HG03097 (cell line): ENCODE data around the gene AP1G1.

Source experiments
- ATAC-seq: cut with Tn5 transposase; IDR thresholded peaks from one replicate; pipeline ENCODE4 v1.9.1; 2021; ENCODE audit not compliant: unreplicated experiment, low FRiP score

Gene AP1G1

DNA sequence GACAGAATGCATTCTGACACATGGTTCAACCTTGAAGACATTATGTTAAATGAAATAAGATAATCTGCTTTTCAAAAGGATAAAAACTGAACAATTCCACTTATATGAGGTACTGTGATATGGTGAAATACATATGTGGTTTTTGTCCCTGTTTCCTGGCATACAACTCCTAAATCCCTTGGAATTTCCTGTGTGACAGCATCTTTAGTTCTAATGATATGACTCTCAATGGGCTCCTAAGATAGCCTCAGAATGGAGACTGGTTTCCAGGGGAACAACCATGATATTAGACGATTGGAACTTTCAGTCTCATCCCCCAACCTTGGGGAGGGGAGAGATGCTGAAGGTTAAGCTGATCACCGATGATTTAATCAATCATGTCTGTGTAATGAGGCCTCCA lies 46.4 kb downstream of the AP1G1 start:
- no peak for ATAC-seq

DNA sequence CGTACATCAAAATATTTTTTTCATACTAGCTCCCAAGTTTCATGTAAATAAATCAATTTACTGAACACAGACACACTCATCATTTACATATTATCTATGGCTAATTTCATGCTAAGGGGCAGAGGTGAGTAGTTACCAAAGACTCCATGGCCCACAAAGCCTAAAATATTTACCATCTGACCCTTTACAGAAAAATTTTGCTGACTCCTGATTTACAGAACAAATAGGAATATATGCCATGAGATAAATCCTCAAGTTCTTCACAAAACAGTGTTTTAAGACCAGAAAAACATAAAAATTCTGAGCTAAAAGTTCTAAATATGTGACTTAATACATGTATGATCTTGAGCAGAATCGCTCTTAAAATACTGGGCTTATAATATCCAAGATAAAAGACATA lies 47.5 kb downstream of the AP1G1 start:
- ATAC-seq, result no peak

DNA sequence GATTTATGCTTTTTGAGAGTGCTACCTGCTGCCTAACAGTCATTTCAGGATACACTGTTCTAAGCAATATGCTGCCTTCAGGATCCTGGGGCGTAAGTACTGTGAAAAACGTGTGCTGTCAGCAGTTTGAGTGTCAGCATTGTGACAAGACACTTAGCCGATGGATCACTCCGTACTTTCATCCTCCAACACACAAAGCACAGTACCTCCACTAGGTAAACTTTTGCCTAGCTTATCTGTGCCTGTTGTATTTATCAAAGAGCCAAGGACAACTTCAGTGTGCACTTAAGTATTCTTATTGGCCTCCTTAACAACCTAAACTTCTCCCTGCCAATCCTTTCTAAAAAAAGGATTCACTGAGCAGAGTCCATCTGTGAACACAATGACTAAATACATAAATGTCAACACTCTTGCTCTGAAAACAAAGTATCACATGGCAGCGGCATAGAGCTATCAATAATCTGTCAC lies 50.3 kb downstream of the AP1G1 start:
- ATAC-seq, result no peak

DNA sequence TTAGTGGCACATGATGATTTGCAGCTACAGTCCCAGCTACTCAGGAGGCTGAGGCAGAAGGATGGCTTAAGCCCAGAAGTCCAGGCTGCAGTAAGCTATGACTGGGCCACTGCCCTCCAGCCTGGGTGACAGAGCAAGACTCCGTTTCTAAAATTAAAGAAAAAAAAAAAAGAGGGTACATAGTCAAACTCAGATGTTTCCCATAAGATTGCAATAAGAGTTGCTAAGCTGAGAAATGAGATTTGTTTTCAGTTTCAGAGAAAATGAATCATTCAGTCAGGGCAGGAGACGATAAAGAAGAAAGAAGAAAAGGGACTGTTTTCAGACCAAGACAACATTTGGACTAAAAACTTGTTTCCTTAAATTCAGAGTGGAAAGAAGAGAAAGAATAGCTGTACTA lies 54.0 kb downstream of the AP1G1 start:
- no peak for ATAC-seq

DNA sequence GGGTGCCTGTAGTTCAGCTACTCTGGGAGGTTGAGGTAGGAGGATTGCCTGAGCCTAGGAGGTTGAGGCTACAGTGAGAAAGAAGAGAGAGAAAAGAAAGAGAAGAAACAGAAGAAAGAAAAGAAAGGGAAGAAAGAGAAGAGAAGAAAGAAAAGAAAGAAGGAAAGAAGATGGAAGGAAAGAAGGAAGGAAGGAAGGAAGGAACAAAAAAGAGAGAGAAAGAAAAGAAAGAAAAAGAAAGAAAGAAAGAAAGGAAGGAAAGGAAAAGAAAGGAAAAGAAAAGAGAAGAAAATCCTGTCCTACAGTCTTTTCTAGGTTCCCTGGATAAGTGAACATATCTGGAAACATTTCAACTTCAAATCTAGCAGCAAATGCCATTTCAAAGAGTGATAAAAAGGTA lies 54.5 kb downstream of the AP1G1 start:
- no peak for ATAC-seq

DNA sequence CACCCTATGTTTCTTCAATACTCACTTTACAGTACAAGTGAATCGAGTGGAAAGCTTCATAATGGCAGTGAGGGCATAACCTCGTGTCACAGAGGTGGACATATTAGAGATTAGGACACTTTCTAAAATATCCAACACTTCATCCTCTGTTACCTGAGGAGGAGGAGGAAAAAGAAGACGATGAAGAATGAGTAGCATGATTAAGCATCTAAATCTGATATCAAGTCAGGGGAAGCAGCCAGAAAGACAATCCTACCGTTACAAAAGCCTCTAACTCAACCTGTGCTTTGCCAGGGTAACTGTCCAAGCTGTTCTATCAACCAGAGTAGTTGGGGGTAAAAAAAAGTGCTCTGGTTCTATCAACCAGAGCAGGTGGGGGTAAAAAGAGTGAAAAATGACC lies 60.4 kb downstream of the AP1G1 start:
- no peak for ATAC-seq

DNA sequence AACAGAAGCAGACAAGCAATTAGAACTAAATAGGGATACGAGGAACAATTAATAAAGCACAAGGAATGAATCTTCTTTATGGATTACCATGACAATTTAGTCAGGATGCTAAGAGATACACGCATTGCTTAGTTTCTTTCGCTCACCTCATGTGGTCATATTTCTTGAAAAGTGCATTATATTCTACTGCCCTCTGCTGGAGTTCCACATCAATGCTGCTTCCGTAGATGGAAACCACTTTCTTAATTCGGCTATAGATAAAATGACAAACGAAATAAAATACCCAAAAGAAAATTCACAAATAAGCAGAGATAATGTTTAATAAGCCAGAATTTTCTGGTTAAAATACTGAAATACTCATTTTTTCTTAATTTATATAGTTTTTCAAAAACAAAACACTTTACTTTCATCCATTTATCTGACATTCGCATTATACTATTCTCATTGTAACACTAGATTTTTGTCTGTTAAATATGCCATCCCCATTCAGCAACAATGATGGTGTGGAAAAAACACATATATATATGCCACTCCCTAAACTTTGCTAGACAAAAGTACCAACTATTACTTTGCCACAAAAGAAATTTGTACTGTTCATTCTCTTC lies 62.1 kb downstream of the AP1G1 start:
- no peak for ATAC-seq

DNA sequence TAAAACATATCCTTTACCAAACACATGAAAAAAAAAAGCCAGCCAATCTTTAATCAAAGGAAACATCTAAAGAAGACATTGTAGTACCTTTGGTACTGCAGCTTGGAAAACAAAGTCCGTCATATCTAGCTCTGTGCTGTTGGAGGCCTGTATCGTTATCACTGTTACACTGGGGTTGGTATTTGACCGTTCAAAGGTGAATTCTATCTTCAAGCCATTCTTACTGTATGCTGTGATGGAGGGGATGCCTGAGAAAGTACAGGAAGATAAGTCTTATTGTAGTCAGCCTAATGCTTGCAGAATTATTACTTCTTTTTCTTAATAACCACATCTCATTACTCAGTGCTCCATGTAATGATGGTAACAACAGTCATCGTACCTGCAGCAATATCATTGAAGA lies 69.8 kb downstream of the AP1G1 start:
- no peak for ATAC-seq

DNA sequence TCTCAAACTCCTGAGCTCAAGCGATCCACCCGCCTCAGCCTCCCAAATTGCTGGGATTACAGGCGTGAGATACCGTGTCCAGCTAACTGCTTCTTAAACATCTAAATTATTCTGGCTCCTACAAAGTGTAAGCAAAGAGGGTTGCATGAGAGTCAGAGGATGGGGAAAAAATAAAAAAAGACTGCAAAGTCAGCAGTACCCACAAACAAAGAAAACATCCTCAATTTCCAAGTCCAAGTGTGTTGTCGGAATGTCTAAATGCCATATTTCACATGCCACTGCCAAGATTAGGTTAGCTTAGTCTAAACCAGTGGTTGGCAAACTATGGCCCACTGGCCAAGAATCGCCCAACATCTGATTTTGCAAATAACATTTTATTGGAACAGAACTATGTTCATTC lies 71.1 kb downstream of the AP1G1 start:
- ATAC-seq, result no peak

DNA sequence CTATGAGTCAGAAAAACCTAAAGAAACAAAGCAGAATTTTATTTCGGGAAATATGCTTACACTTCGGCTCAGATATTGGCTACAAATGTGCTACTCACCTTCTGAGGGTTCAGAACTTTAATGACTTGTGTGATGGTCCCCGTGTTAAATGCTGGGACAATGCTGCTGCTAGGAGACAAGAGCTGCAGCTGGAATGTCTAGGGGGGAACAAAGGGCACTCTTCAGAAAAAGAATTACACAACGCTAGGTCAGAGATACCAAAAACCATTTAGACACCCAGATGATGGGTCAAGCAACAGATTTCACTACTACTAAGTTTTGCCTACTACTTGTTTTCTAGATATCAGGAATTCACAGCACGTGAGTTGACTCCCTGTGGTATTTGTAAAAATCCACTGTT lies 74.1 kb downstream of the AP1G1 start:
- no peak for ATAC-seq

DNA sequence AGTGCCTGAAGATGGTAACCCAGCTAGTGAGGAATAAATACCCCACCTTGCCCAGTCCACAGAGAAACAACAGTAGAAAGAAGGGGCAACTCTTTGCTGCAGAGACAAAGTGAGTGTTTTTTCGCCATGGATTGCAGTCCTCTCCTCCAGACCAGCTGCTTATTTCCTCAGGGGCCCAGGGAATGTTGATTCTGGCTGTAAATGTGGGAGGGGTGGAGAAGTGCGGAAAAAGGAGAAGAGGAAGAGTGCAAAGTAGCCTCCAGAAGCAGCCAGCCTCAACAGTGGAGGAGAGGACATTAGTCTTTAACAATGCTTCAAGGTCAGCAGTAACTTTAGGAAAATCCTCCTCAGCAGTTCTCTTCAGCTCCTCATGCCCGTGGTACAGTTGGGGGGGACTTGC lies 76.0 kb downstream of the AP1G1 start:
- no peak for ATAC-seq

DNA sequence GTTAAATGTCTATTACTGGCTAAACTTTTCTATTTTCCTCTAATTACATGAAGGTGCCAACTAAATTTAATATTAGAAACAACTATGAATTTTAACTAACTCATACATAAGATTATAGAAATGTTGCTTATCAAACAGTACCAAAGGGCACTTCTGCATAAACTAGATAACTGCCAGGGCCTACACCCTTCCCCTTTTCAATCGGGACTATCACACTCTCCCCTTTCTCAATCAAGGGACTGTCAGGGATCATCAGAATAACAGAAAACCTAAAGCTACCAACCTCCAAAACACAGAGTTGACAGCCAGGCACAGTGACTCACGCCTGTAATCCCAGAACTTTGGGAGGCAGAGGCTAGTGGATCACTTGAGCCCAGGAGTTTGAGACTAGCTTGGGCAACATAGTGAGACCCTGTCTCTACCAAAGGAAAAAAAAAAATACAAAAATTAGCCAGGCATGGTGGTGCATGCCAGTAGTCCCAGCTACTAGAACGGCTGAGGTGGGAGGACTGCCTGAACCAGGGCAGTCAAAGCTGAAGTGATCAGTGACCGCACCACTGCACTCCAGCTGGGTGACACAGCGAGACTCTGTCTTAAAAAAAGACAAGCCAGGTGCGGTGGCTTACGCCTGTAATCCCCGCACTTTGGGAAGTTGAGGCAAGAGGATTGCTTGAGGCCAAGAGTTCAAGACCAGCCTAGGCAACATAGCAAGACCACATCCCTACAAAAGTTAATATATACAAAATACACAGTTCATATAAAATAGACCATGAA lies 80.9 kb downstream of the AP1G1 start:
- ATAC-seq, result no peak

DNA sequence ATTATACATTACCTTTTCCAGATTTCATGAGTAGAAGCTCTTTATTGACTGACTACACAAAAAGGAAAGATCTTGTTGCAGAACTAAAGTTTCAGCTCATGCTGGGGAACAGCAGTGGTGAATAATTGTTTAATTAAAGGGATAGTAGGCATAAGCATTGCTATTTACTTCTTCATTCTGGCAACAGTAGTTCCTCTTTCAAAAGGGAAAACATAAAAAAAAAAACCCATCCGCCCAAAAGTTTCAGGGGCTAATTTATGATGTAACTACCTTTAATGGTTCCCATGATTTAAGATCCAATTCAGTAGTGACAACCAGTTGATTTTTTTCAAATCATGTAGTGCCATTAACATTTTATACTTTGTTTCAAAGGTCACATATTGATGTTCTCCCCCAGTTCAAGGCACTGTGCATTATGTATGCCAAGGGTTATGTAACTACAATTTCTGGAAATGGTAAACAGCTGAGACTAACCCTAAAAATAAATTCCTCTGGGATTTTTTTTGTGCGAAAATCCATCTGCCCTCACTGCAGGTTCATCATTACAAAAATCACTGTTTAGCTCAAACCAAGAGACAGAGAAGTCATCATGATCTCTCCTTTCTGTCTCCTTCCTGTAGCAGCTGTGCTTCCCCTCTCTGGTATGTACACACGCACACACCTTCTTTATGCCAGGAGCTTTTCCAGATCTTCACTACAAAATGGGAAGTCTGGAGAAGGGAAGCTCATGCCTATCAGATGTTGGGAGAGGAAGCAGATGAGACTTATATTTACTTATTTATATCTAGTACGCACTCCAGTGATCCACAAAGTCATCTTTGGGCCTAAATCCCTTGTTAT lies 81.9 kb downstream of the AP1G1 start:
- ATAC-seq, result no peak

DNA sequence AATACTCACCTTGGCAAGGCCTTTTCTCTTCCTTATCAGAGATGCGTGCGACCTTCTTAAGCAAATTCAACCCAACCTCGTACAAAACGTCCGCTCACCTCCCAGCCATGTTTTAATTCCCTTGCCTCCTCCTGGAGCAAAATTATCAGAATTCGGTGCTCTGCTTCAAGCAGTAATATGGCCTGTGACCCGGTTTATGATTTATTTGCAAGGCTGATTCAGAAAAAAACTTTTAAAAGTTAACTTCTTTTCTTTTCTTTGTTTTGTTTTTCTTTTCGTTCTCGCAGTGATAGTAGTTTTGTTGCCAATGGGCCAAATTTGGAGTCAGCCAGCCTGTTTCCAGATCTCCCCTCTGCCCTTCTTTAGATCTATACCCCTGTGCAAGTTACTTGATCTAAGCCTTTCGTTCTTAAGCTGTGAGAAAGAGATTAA lies 84.3 kb downstream of the AP1G1 start, which contains the start of gene PHLPP2:
Gene PHLPP2 (minus strand): TSS at position 382 of the 432 bp plus-strand sequence. CDS start 9,906 bp downstream, outside the sequence.
- no peak for ATAC-seq

DNA sequence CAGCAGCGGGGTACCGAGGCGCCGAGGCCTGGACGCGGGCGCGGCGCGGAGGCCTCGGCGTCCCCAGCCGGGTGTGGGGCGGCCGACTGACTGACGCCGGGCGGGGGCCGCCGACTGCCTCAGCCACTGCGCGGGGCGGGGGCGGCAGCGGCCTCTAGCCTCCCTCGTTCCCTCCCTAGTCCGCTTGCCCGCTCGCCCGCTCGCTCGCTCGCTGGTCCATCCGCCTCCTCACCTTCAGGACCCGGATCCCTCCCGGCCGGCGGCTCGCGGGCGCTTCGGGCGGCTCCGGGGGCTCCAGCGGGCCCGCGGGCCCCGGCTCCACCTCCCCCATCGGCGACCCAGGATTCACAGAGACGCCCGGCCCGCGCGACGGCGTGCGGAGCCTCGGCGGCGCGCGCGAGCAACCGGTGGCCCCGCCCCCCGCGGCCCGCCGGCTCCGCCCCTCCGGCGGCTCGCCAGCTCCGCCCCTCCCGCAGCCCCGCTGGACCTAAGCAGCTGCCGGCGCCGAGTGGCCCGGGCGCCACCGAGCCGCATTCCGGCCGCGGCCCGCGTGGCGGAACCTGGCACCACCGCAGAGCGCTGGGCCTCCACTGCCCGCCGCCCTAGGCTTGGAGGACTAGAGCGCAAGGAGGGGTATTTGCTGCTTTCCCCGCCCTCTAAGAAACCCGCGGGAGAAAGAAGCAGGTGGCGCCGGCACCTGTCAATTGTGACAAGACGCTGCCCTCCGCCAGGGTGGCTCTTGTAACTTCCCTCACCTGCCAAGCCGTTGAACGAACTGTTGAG lies 84.9 kb downstream of the AP1G1 start:
- ATAC-seq, result peak; percentile 70

DNA sequence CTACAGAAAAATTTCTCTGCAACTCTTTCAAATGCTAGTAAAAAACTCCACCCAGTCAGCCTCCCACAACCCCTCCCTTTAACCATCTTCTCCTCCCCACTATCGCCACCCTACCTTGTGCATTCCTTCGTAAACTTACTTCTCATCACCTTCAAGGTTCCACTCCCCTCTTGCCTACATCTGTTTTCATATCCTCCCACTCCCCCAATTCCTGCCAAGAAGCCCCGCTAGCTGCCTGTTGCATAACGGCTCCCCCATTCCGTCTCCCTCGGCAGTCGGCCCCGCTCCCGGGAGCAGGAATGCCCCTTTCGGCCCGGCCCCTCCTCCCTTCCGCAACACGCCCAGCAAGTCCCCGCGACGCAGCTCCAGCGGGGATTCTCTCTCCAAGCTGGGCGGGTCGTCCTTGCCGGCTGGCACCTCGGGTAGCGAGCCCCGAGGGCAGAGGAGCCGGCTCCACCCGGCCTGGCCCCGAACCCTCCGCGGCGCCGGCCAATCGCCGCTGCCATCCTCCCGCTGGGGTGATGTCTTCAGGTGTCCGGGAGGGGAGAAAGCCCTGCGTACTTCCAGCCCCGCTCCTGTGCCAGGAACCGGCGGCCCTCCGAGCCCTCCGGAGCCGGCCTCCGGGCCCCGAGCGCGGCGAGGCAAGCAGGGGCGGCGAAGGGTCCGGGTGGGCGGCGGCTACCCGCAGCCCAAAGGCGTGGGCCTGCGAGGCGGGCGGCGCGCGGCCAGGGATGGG lies 85.7 kb downstream of the AP1G1 start:
- peak; percentile 27 for ATAC-seq

DNA sequence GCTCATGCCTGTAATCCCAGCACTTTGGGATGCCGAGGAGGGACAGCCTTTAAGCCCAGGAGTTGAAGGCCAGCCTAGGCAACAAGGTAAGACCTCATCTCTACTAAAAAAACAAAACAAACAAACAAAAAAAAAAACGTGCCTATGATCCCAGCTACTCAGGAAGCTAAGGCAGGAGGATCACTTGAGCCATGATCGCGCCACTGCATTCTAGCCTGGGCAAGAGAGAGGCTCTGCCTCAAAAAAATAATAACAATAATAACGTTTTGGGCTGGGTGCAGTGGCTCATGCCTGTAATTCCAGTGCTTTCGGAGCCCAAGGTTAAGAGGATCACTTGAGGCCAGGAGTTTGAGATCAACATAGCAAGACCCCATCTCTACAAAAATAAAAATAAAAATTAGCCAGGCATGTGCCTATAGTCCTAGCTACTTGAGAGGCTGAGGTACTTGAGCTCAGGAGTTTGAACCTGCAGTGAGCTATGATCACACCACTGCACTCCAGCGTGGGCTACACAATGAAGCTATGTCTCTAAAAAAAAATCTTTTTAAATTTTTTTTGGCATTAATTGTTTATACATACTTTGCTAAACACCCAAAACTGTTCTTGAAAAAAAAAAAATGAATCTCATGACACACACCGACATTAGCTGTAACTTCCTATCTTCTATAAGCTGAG lies 87.4 kb downstream of the AP1G1 start:
- no peak for ATAC-seq

DNA sequence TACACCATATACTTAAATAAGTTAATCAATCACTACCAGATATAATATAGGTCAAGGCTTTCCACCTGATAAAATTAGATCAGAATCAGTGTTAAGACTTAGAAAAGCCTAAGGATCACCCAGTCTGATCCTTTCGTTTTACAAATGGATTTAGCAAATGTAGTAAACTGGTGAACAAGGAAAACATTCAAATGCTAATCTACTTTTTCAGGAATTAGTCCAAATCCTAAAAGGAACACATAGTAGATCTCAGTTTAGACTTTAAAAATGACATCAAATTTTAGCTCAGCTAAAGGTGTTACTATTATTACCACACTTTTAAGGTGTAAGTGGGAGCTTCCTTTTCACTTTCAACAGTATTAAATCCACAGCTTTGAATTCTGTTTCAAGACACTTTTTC lies 96.1 kb downstream of the AP1G1 start:
- no peak for ATAC-seq

DNA sequence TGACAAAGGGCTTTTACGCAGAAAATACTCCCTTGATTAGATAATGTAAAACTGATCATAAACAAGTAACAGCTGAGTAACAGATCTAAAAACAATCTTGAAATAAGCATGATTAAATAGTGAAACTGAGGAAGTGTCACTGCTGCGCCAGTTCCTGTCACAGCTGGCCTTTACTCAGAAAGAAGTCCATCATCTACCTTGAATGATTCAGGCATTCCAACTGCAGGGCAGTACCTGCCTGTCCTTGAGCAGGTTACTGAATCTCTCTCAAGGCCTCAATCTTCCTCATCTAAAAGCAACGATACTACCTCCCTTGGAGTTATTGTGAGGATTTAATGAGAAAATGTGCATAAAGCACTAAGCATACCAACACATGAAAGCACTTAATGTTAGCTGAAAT lies 96.8 kb downstream of the AP1G1 start:
- no peak for ATAC-seq
